ENCODE measurements around the gene CFAP43. TPM values are rescaled to one million over a fixed set of nuclear protein-coding genes. Genes with fewer than 3 reads are reported as not detected.

Gene CFAP43
- total RNA-seq, 2 experiments from 2014 or later = not detected

GRCh38 chr10:104100795-104101194 lies 131.4 kb downstream of the CFAP43 start:
- Histone ChIP-seq H3K4me2 (ENCODE audit: low read length) (no peak overlapping the region), H3K4me3 (ENCODE audit: low read depth, low read length, poor library complexity, severe bottlenecking) (no peak overlapping the region), H3K4me1 (ENCODE audit: insufficient read depth, low read length, poor library complexity, severe bottlenecking) (no peaks in the 10 kb centered on the region), H3K27ac (ENCODE audit: low read depth, low read length, poor library complexity, severe bottlenecking) (no peak overlapping the region), H4K20me1 (ENCODE audit: insufficient read depth, low read length) (no peaks in the 10 kb centered on the region), H3K79me2 (ENCODE audit: insufficient read depth, low read depth, low read length) (no peaks in the 10 kb centered on the region), H2AFZ (ENCODE audit: low read length) (no peak overlapping the region), H3K36me3 (ENCODE audit: insufficient read depth, low read length) (no peaks in the 10 kb centered on the region), H3K9me3 (ENCODE audit: low read length) (no peaks in the 10 kb centered on the region), H3K9me2 (ENCODE audit: insufficient read depth, low read length) (no peaks in the 10 kb centered on the region)
- CTCF ChIA-PET (ENCODE audit: unreplicated experiment) = no interaction called here
- POLR2A ChIA-PET = interaction anchor here (2.0 kb wide), 1 partner anchor 20 kb away, joined by 6 read pairs; the partner anchor contains the start of gene SFR1
- BruUV-seq (replicated peaks) = no TSS peak
- no peak for TF ChIP-seq EZH2phosphoT487 (IDR thresholded peaks at IDR 0.05; ENCODE audit: borderline replicate concordance, low read depth, low read length)
- no peak for TF ChIP-seq CTCF (conservative IDR thresholded peaks at IDR 0.05; ENCODE audit: low read length)
- no peak for DNase-seq (ENCODE audit: low spot score)
- intact Hi-C loops (cut with micrococcal nuclease; ENCODE audit: unreplicated experiment) = no loop called here

GRCh38 chr10:104099941-104100340 lies 132.2 kb downstream of the CFAP43 start:
- H3K4me1 ChIP-seq (ENCODE audit: insufficient read depth, low read length, poor library complexity, severe bottlenecking) = no peaks in the 10 kb centered on the region
- intact Hi-C loops (cut with micrococcal nuclease; ENCODE audit: unreplicated experiment) = no loop called here
- no peaks in the 10 kb centered on the region for H3K9me2 ChIP-seq (ENCODE audit: insufficient read depth, low read length)
- no peak overlapping the region for H2AFZ ChIP-seq (ENCODE audit: low read length)
- no peak for TF ChIP-seq CTCF (conservative IDR thresholded peaks at IDR 0.05; ENCODE audit: low read length)
- TF ChIP-seq EZH2phosphoT487 (IDR thresholded peaks at IDR 0.05; ENCODE audit: borderline replicate concordance, low read depth, low read length) = no peak
- no peaks in the 10 kb centered on the region for H3K36me3 ChIP-seq (ENCODE audit: insufficient read depth, low read length)
- H3K27ac ChIP-seq (ENCODE audit: low read depth, low read length, poor library complexity, severe bottlenecking) = no peak overlapping the region
- H3K9me3 ChIP-seq (ENCODE audit: low read length) = no peaks in the 10 kb centered on the region
- no peak overlapping the region for H3K4me3 ChIP-seq (ENCODE audit: low read depth, low read length, poor library complexity, severe bottlenecking)
- ChIA-PET CTCF (ENCODE audit: unreplicated experiment) (no interaction called here), POLR2A (interaction anchor here (1.0 to 2.0 kb wide), 4 partner anchors 9 to 21 kb away, joined by 3 to 6 read pairs (median 4); partner anchors contain the start of gene SFR1)
- no peaks in the 10 kb centered on the region for H4K20me1 ChIP-seq (ENCODE audit: insufficient read depth, low read length)
- DNase-seq (ENCODE audit: low spot score) = no peak
- no peak overlapping the region for H3K4me2 ChIP-seq (ENCODE audit: low read length)
- no TSS peak for BruUV-seq (replicated peaks)
- H3K79me2 ChIP-seq (ENCODE audit: insufficient read depth, low read depth, low read length) = no peaks in the 10 kb centered on the region

GRCh38 chr10:104099269-104099668 lies 132.9 kb downstream of the CFAP43 start:
- H3K9me3 ChIP-seq (ENCODE audit: low read length) = no peaks in the 10 kb centered on the region
- intact Hi-C loops (cut with micrococcal nuclease; ENCODE audit: unreplicated experiment) = no loop called here
- no peaks in the 10 kb centered on the region for H3K36me3 ChIP-seq (ENCODE audit: insufficient read depth, low read length)
- no peaks in the 10 kb centered on the region for H4K20me1 ChIP-seq (ENCODE audit: insufficient read depth, low read length)
- TF ChIP-seq EZH2phosphoT487 (IDR thresholded peaks at IDR 0.05; ENCODE audit: borderline replicate concordance, low read depth, low read length) (no peak), CTCF (conservative IDR thresholded peaks at IDR 0.05; ENCODE audit: low read length) (no peak)
- BruUV-seq (replicated peaks) = no TSS peak
- DNase-seq (ENCODE audit: low spot score) = no peak
- H3K9me2 ChIP-seq (ENCODE audit: insufficient read depth, low read length) = no peaks in the 10 kb centered on the region
- H3K4me3 ChIP-seq (ENCODE audit: low read depth, low read length, poor library complexity, severe bottlenecking) = no peak overlapping the region
- H2AFZ ChIP-seq (ENCODE audit: low read length) = no peak overlapping the region
- CTCF ChIA-PET (ENCODE audit: unreplicated experiment) = no interaction called here
- no peak overlapping the region for H3K27ac ChIP-seq (ENCODE audit: low read depth, low read length, poor library complexity, severe bottlenecking)
- no peaks in the 10 kb centered on the region for H3K4me1 ChIP-seq (ENCODE audit: insufficient read depth, low read length, poor library complexity, severe bottlenecking)
- H3K79me2 ChIP-seq (ENCODE audit: insufficient read depth, low read depth, low read length) = no peaks in the 10 kb centered on the region
- POLR2A ChIA-PET = interaction anchor here (1.0 to 2.0 kb wide), 3 partner anchors 10 to 22 kb away, joined by 3 to 6 read pairs (median 5); partner anchors contain the start of gene SFR1
- H3K4me2 ChIP-seq (ENCODE audit: low read length) = no peak overlapping the region

Data from OCI-LY7 (cell line).